PC-3 (cell line): ENCODE measurements around the gene LYRM1.
"Not testable (repeated sequence)": the region's sequence is repeated elsewhere in the genome, so short reads cannot be mapped to it uniquely, and the experiment has no call there.

ENCODE experiments used
- CTCF ChIP-seq: fragments of 300-600 bp; sonication (generic); conservative IDR thresholded peaks from 2 replicates; pipeline ENCODE4 v1.5.1; 2017; ENCODE audit warnings: antibody characterized with exemption, low read depth, mild to moderate bottlenecking, low read length
- EZH2 ChIP-seq: fragments of 300-600 bp; sonication (generic); IDR thresholded peaks from one replicate; pipeline ENCODE4 v1.6.1; 2017; ENCODE audit warnings: antibody characterized with exemption, mild to moderate bottlenecking, low read length; ENCODE audit not compliant: unreplicated experiment
- EZH2phosphoT487 ChIP-seq: fragments of 300-600 bp; sonication (generic); IDR thresholded peaks from 2 replicates; pipeline ENCODE4 v1.6.1; 2018; ENCODE audit warnings: mild to moderate bottlenecking, antibody characterized with exemption, low read length, borderline replicate concordance

DNA sequence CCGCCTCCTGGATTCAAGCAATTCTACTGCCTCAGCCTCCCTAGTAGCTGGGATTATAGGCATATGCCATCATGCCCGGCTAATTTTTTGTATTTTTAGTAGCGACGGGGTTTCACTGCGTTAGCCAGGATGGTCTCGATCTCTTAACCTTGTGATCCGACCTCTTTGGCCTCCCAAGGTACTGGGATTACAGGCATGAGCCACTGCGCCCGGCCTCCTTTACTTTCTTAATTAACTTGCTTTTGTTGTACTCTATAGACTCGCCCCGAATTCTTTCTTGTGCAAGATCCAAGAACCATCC lies 45.0 kb downstream of the LYRM1 start:
- not testable (repeated sequence) for TF ChIP-seq CTCF, EZH2phosphoT487, EZH2
